GM12878 (cell line): ENCODE data around the gene RETREG1. TPM values are rescaled to one million over a fixed set of nuclear protein-coding genes. Genes with fewer than 3 reads are reported as not detected.

Source experiments
- ATAC-seq: fragments of 200-7000 bp; cut with Tn5 transposase; 3 replicates; pipeline ENCODE4 v1.9.1; 2020; ENCODE audit warnings: mild to moderate bottlenecking, moderate library complexity
- BruUV-seq: library from RNA; stranded (reverse); fragments of 400-500 nt; replicated peaks from 2 replicates; lab custom pipeline; 2021; lab: Mats Ljungman, UMichigan
- CTCF ChIA-PET: fragments of 300-600 bp; sonication (Branson Sonifier 250); formaldehyde crosslinking; extraction: SDS; loops from one replicate; lab custom pipeline; 2021; ENCODE audit warnings: inconsistent platforms; lab: Yijun Ruan, JAX
- POLR2A ChIA-PET: fragments of 350-600 bp; formaldehyde crosslinking; extraction: SDS; loops from one replicate; lab custom pipeline; 2021; ENCODE audit warnings: inconsistent platforms; lab: Charles Lee
- RAD21 ChIA-PET: fragments of 300-600 bp; sonication (Branson Sonifier 250); formaldehyde crosslinking; loops from one replicate; lab custom pipeline; 2023; ENCODE audit warnings: antibody characterized with exemption; ENCODE audit not compliant: unreplicated experiment; lab: Charles Lee
- SMC1A ChIA-PET: fragments of 300-600 bp; sonication (Branson Sonifier 250); formaldehyde crosslinking; loops from one replicate; lab custom pipeline; 2023; ENCODE audit not compliant: unreplicated experiment, uncharacterized antibody; lab: Charles Lee
- DNase-seq: peaks from one replicate; pipeline ENCODE4 v3.0.0-alpha.2; 2011; ENCODE audit warnings: low read depth, low spot score
- FAIRE-seq: peaks from 3 replicates; lab custom pipeline; 2011; peaks lifted over from hg19 to GRCh38; lab: Jason Lieb, UNC
- H2AFZ ChIP-seq: 2 replicates; pipeline ENCODE4 v1.6.0; 2011; ENCODE audit warnings: low read depth, low read length, control low read depth; ENCODE audit not compliant: control insufficient read depth
- H3K27ac ChIP-seq: 2 replicates; pipeline ENCODE4 v1.5.1; 2011; ENCODE audit warnings: control low read depth; ENCODE audit not compliant: control insufficient read depth, insufficient read depth
- H3K27me3 ChIP-seq, 2 experiments: replicated peaks in 1 of 2; 2 replicates each; pipeline versions ENCODE4 v1.6.0 to v1.6.1; 2011; ENCODE audit warnings: low read length in 1 of 2; ENCODE audit not compliant: control insufficient read depth in 2 of 2, insufficient read depth in 2 of 2
- H3K36me3 ChIP-seq, 2 experiments: 2 replicates each; pipeline ENCODE4 v1.5.1; 2011; ENCODE audit warnings: low read length in 1 of 2; ENCODE audit not compliant: control insufficient read depth in 2 of 2, insufficient read depth in 2 of 2
- H3K4me1 ChIP-seq: 2 replicates; pipeline ENCODE4 v1.6.1; 2011; ENCODE audit warnings: mild to moderate bottlenecking, low read length, moderate library complexity, mixed read lengths; ENCODE audit not compliant: control insufficient read depth, insufficient read depth
- H3K4me2 ChIP-seq: 2 replicates; pipeline ENCODE4 v1.6.0; 2011; ENCODE audit warnings: control low read depth; ENCODE audit not compliant: control insufficient read depth, insufficient read depth
- H3K4me3 ChIP-seq: fragments of 200-600 bp; sonication (generic); 2 replicates; pipeline ENCODE4 v1.5.1; 2016
- H3K79me2 ChIP-seq: 2 replicates; pipeline ENCODE4 v1.6.0; 2011; ENCODE audit warnings: low read length; ENCODE audit not compliant: control insufficient read depth, insufficient read depth
- H3K9ac ChIP-seq: 2 replicates; pipeline ENCODE4 v1.8.0; 2011; ENCODE audit warnings: low read length, control low read depth, mixed read lengths; ENCODE audit not compliant: control insufficient read depth, insufficient read depth
- H3K9me3 ChIP-seq: replicated peaks from 3 replicates; pipeline ENCODE4 v1.5.1; 2011; ENCODE audit warnings: mild to moderate bottlenecking, low read length; ENCODE audit not compliant: control insufficient read depth, insufficient read depth
- H4K20me1 ChIP-seq: 2 replicates; pipeline ENCODE4 v1.6.0; 2011; ENCODE audit not compliant: control insufficient read depth, insufficient read depth
- BCL11A ChIP-seq: IDR thresholded peaks from 2 replicates; pipeline ENCODE4 v1.6.1; 2011; ENCODE audit warnings: low read depth, low read length
- CHD1 ChIP-seq: IDR thresholded peaks from 2 replicates; pipeline ENCODE4 v1.6.1; 2012; ENCODE audit warnings: low read depth, low read length, improper control_type of control experiment
- POLR2A ChIP-seq: IDR thresholded peaks from 2 replicates; pipeline ENCODE4 v1.6.1; 2011; ENCODE audit warnings: low read depth, mild to moderate bottlenecking, low read length
- RAD51 ChIP-seq: fragments of 450-650 bp; IDR thresholded peaks from 2 replicates; pipeline ENCODE4 v1.6.1; 2016; ENCODE audit warnings: moderate library complexity, mild to moderate bottlenecking, inconsistent platforms
- RELB ChIP-seq: fragments of 450-650 bp; IDR thresholded peaks from 2 replicates; pipeline ENCODE4 v1.6.1; 2017; ENCODE audit warnings: low read depth, mild to moderate bottlenecking, moderate library complexity
- ZBTB4 ChIP-seq: fragments of 450-650 bp; formaldehyde crosslinking; IDR thresholded peaks from 2 replicates; pipeline ENCODE4 v1.4.0; 2022; ENCODE audit warnings: mild to moderate bottlenecking, moderate library complexity
- WGBS: methylation state at CpG from one replicate; pipeline ENCODE4 v1.1.6; 2016; ENCODE audit warnings: low lambda C conversion rate; ENCODE audit not compliant: insufficient replicate concordance, insufficient coverage; ENCODE audit errors: missing lambda C conversion rate; 5-methylcytosine and 5-hydroxymethylcytosine counted together
- in situ Hi-C: fragments of 300-500 bp; cut with MboI; formaldehyde crosslinking; loops from 9 replicates; pipeline ENCODE4 v1.14.3; 2018; ENCODE audit warnings: mixed read lengths
- intact Hi-C: fragments of 100-400 bp; cut with micrococcal nuclease; formaldehyde crosslinking; loops from one replicate; pipeline ENCODE4 v1.14.2; 2022; ENCODE audit not compliant: unreplicated experiment
- polyA plus RNA-seq, 11 experiments: library from polyadenylated mRNA; depleted of rRNA in 4 of 11; unstranded in 6 of 11; stranded (reverse) in 5 of 11; fragments of >200 nt; fragmentation: Nextera tagmentation in 4 of 11; fragmentation: Illumina TruSeq in 1 of 11; extraction: Ambion mirVana in 4 of 11; extraction: Trizol in 1 of 11; gene quantifications; 1 replicate in 1 of 11; 2 replicates in 10 of 11; pipeline versions ENCODE4 v1.2.1 to v1.2.3, GENCODE V29; 2011 to 2016; ENCODE audit warnings: inconsistent platforms in 2 of 11, missing spikeins in 2 of 11, low read depth in 1 of 11
- total RNA-seq, 4 experiments: library from RNA; depleted of rRNA in 3 of 4; stranded (reverse); fragments of >200 nt in 3 of 4; fragmentation: Illumina TruSeq in 1 of 4; extraction: Trizol in 1 of 4; gene quantifications; 2 replicates each; pipeline versions ENCODE4 v1.2.1 to v1.2.3, GENCODE V29; 2013 to 2021

Gene RETREG1
- total and polyA plus RNA-seq, 10 of the 15 experiments (the other 5 are each of a cell fraction or from before 2014, with no cell fraction given) = 3.9 to 8.9 (median 6.4) TPM

GRCh38 chr5:16430349-16431089 lies 186.3 kb downstream of the RETREG1 start:
- ChIA-PET CTCF (no interaction called here), POLR2A (no interaction called here), SMC1A (no interaction called here), RAD21 (no interaction called here)
- FAIRE-seq (no peak), DNase-seq (no peak), ATAC-seq (no peak)
- Histone ChIP-seq H4K20me1 (no peaks in the 10 kb centered on the region), H3K79me2 (no peaks in the 10 kb centered on the region), H3K9me3 (no peaks in the 10 kb centered on the region), H3K36me3 (no peaks in the 10 kb centered on the region), H2AFZ (no peak overlapping the region), H3K4me2 (no peak overlapping the region), H3K27ac (no peak overlapping the region), H3K27me3 (no peaks in the 10 kb centered on the region), H3K4me1 (no peaks in the 10 kb centered on the region), H3K9ac (no peak overlapping the region), H3K4me3 (no peak overlapping the region)
- TF ChIP-seq ZBTB4 (CRISPR knock-in tag) = no peak
- TF ChIP-seq POLR2A = no peak
- no peak for TF ChIP-seq RELB
- TF ChIP-seq RAD51 = no peak
- no peak for TF ChIP-seq CHD1
- no peak for TF ChIP-seq BCL11A
- in situ Hi-C loops (no loop called here), intact Hi-C loops (no loop called here)
- WGBS = 59% methylated on average over 7 of the region's 7 CpGs
- BruUV-seq = no TSS peak
